HG02973 (cell line): ENCODE results near the gene BAG3.
A peak's percentile ranks its signal among the peaks of the same experiment; 100 is the strongest.

Experiments
- ATAC-seq: cut with Tn5 transposase; IDR thresholded peaks from one replicate; pipeline ENCODE4 v1.9.1; 2021; ENCODE audit warnings: moderate library complexity; ENCODE audit not compliant: unreplicated experiment

BAG3 gene

DNA sequence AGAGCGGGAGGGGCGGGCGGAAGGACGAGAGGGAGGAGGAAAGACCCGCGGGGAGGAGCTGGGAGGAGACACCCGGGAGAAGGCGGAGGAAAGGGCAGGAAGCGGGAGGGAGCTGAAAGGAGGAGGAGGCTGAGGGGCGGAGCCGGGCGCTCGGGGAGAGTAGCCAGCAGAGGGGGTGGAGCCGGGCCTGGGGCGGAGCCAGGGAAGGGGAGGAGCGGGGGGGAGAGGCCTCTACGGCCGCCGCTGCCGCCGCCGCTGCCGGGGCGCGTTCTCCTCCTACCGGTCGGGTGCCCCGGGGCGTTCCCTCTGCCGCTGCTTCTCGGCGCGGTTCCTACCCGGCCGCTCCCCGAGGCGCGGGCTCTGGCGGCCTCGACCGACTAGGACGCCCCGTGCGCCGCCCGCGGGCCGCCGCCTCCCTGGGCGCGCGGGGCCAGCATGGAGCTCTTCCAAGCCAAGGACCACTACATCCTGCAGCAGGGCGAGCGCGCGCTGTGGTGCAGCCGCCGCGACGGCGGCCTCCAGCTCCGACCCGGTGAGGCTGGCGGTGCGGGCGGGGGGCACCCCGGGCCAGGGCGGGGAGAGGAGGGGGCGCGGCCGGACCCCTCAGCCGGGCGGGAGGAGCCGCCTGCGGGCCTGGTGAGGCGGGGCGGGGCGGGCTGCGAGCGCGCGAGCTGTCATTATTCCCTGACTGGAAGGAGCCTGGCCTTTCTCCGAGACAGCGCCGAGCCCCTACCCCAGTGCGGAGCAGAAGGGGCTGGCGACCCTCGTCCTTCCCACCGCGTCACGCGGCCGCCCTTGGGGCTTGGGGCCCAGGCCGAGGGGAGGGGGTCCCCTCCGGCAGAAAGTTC, 74.9 kb downstream of the BAG3 start, which contains the start of gene INPP5F:
Gene INPP5F, plus strand, starts transcription at position 223 of the 848 bp plus-strand sequence. Its CDS starts 213 bp downstream, at position 436.
- ATAC-seq = peak; percentile 84

DNA sequence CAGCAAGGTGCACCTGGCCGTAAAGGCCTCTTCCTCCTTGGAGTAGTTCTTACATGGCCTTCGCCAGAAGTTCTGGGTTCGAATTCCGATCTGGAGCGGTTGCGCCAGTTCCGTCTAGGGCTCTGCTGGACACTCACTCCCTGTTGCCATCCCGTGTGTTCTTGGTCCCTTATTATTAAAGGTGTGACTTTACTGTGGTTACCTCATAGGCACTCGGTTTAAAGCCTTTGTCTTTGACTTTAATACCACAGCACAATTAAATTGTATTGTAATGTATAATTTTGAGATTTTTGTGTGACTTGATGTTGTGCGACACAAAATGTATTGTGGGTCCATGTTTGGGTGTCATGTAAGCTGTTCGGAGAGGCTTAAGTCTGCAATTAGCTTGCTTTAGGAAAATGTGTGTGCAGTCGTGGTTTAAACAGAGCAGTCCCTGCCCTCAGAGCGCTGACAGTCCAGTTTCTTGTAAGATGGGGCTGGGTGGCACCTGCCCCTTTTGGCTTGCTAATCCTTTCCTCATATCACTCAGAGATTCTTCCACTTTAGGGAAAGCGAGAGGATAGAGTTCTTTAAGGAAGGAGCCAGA, 75.6 kb downstream of the BAG3 start:
- no peak for ATAC-seq
